Endodermal cell (in vitro differentiated cells): ENCODE data around the gene PCOLCE2. TPM values are rescaled to one million over a fixed set of nuclear protein-coding genes. Genes with fewer than 3 reads are reported as not detected.

Source experiments
- DNase-seq: peaks from one replicate; pipeline ENCODE4 v3.0.0-alpha.2; 2017
- H3K27ac ChIP-seq: 2 replicates; pipeline ENCODE4 v1.5.1; 2013; ENCODE audit warnings: mild to moderate bottlenecking, low read depth, low read length, moderate library complexity
- H3K27me3 ChIP-seq: 2 replicates; pipeline ENCODE4 v1.6.1; 2013; ENCODE audit warnings: mild to moderate bottlenecking, low read length, moderate library complexity; ENCODE audit not compliant: insufficient read depth, control insufficient read depth, poor library complexity, severe bottlenecking
- H3K36me3 ChIP-seq: 2 replicates; pipeline ENCODE4 v1.7.0; 2013; ENCODE audit warnings: mild to moderate bottlenecking, low read length, moderate library complexity; ENCODE audit not compliant: control insufficient read depth, insufficient read depth
- H3K4me1 ChIP-seq: one replicate; pipeline ENCODE4 v1.7.0; 2013; ENCODE audit warnings: low read length; ENCODE audit not compliant: control insufficient read depth, insufficient read depth
- H3K4me3 ChIP-seq: 2 replicates; pipeline ENCODE4 v1.5.1; 2013; ENCODE audit warnings: mild to moderate bottlenecking, low read length, moderate library complexity
- H3K9ac ChIP-seq: 2 replicates; pipeline ENCODE4 v1.6.1; 2013; ENCODE audit warnings: mild to moderate bottlenecking, low read length, moderate library complexity; ENCODE audit not compliant: poor library complexity, severe bottlenecking; ENCODE audit errors: extremely low read depth
- H3K9me3 ChIP-seq: 2 replicates; pipeline ENCODE4 v1.6.1; 2013; ENCODE audit warnings: mild to moderate bottlenecking, low read length, moderate library complexity; ENCODE audit not compliant: control insufficient read depth
- H3K27ac Mint-ChIP-seq: 2 replicates; pipeline ENCODE4 v1.8.0; 2020; ENCODE audit warnings: mixed read lengths
- H3K27me3 Mint-ChIP-seq: 2 replicates; pipeline ENCODE4 v1.8.0; 2021; ENCODE audit warnings: mild to moderate bottlenecking, mixed read lengths; ENCODE audit not compliant: insufficient read depth
- H3K36me3 Mint-ChIP-seq: 2 replicates; pipeline ENCODE4 v1.8.0; 2020; ENCODE audit warnings: low read depth, mixed read lengths
- H3K4me1 Mint-ChIP-seq: 2 replicates; pipeline ENCODE4 v1.8.0; 2020; ENCODE audit warnings: mixed read lengths
- H3K4me3 Mint-ChIP-seq: 2 replicates; pipeline ENCODE4 v1.8.0; 2020; ENCODE audit warnings: mild to moderate bottlenecking, moderate library complexity, mixed read lengths
- H3K9me3 Mint-ChIP-seq: 2 replicates; pipeline ENCODE4 v1.8.0; 2020; ENCODE audit warnings: mild to moderate bottlenecking, mixed read lengths
- CTCF ChIP-seq: fragments of 200-600 bp; sonication (generic); conservative IDR thresholded peaks from 2 replicates; pipeline ENCODE4 v1.5.0; 2021; ENCODE audit warnings: antibody characterized with exemption, mild to moderate bottlenecking
- WGBS, 2 experiments: methylation state at CpG; one replicate each; pipeline versions ENCODE4 v1.1.5 to v1.1.7; 2013; ENCODE audit warnings: missing lambda C conversion rate in 2 of 2, mixed read lengths in 1 of 2; ENCODE audit not compliant: insufficient coverage in 1 of 2, insufficient read length in 1 of 2; 5-methylcytosine and 5-hydroxymethylcytosine counted together
- long read RNA-seq, 4 experiments: library from polyadenylated mRNA in 2 of 4; library from RNA in 1 of 4; library from capped mRNA in 1 of 4; stranded (forward) in 3 of 4; unstranded in 1 of 4; transcript quantifications; one replicate each; pipeline ENCODE4 v2.0.0, GENCODE V29; 2020 to 2021; ENCODE audit warnings: inconsistent platforms in 1 of 4
- polyA plus RNA-seq, 2 experiments: library from polyadenylated mRNA; stranded (reverse); fragments of 50-300 nt; gene quantifications; one replicate each; pipeline ENCODE4 v1.2.3, GENCODE V29; 2013
- total RNA-seq, 2 donors: library from RNA; stranded (reverse); fragmentation: NEBNext Ultra II Directional in 1 of 2; extraction: Animal tissue kit (Norgen Biotek cat#: 25700) in 1 of 2; gene quantifications; 2 replicates in 1 of 2; 3 replicates in 1 of 2; pipeline ENCODE4 v1.2.1, GENCODE V29; 2021

Gene PCOLCE2
- 10 to 100 TPM; 17.0 to 18.0 TPM for total RNA-seq
- 11.3 TPM for polyA plus RNA-seq (2013, experiment 1 of 2)
- 11.4 TPM for polyA plus RNA-seq (2013, experiment 2 of 2)
- long read RNA-seq, experiment 1, transcript PCOLCE2-201 (9 exons, 2,021 nt) = major isoform, 6 of 10 reads
- long read RNA-seq, experiment 1, partial matches to known transcripts = 3 of 10 reads
- long read RNA-seq, experiment 1, other reads (novel, unspliced or antisense) = 0 of 10 reads
- long read RNA-seq, experiment 2, transcript PCOLCE2-201 (9 exons, 2,021 nt) = major isoform, 29 of 34 reads
- long read RNA-seq, experiment 2, partial matches to known transcripts = 2 of 34 reads
- long read RNA-seq, experiment 2, other reads (novel, unspliced or antisense) = 3 of 34 reads
- long read RNA-seq, experiment 3, transcript PCOLCE2-201 (9 exons, 2,021 nt) = major isoform, 55 of 63 reads
- long read RNA-seq, experiment 3, partial matches to known transcripts = 3 of 63 reads
- long read RNA-seq, experiment 3, other reads (novel, unspliced or antisense) = 3 of 63 reads
- long read RNA-seq, experiment 4 = 0 reads

- WGBS, 2 experiments = 1% methylated on average over 18 to 74 of the region's 74 CpGs
- peak; percentile 89 for DNase-seq
- no peaks in the 10 kb centered on the region for H3K36me3 ChIP-seq
- peak; percentile 48 for TF ChIP-seq CTCF
- peak within 1 kb of the TSS; percentile 78 for H3K27ac Mint-ChIP-seq
- H3K27me3 ChIP-seq = peaks cover 14% of the 10 kb centered on the region
- peaks cover 14% of the 10 kb centered on the region for H3K4me1 Mint-ChIP-seq
- H3K4me1 ChIP-seq = no peaks in the 10 kb centered on the region
- H3K27ac ChIP-seq = no peak within 1 kb of the TSS
- H3K27me3 Mint-ChIP-seq = peaks cover 12% of the 10 kb centered on the region
- H3K4me3 ChIP-seq = peak within 1 kb of the TSS; percentile 80
- no peaks in the 10 kb centered on the region for H3K36me3 Mint-ChIP-seq
- H3K9me3 ChIP-seq = no peaks in the 10 kb centered on the region
- H3K9ac ChIP-seq = peak within 1 kb of the TSS; percentile 55
- no peaks in the 10 kb centered on the region for H3K9me3 Mint-ChIP-seq
- peak within 1 kb of the TSS; percentile 66 for H3K4me3 Mint-ChIP-seq
These were observed at the start of gene PCOLCE2 for GRCh38 chr3:142888481-142889211. Gene PCOLCE2 (minus strand): TSS chr3:142889083. CDS start chr3:142888896, 187 bp downstream.

GRCh38 chr3:142935963-142936362 is 47.1 kb upstream of the PCOLCE2 start:
- H3K9ac ChIP-seq = no peak overlapping the region
- Mint-ChIP-seq H3K4me3 (no peak overlapping the region), H3K9me3 (no peaks in the 10 kb centered on the region), H3K36me3 (no peaks in the 10 kb centered on the region), H3K4me1 (peaks cover 19% of the 10 kb centered on the region), H3K27ac (no peak overlapping the region), H3K27me3 (peaks cover 29% of the 10 kb centered on the region)
- no peak for DNase-seq
- TF ChIP-seq CTCF = no peak
- no peak overlapping the region for H3K4me3 ChIP-seq
- peaks cover 12% of the 10 kb centered on the region for H3K4me1 ChIP-seq
- no peak overlapping the region for H3K27ac ChIP-seq
- no peaks in the 10 kb centered on the region for H3K36me3 ChIP-seq
- 94 to 100% methylated on average over 1 to 5 of the region's 5 CpGs for WGBS, 2 experiments
- H3K27me3 ChIP-seq = peaks cover under 1% of the 10 kb centered on the region
- no peaks in the 10 kb centered on the region for H3K9me3 ChIP-seq

GRCh38 chr3:142934887-142935269 is 46.0 kb upstream of the PCOLCE2 start:
- H3K27me3 Mint-ChIP-seq = peaks cover 28% of the 10 kb centered on the region
- no peak for DNase-seq
- no peak overlapping the region for H3K27ac Mint-ChIP-seq
- Histone ChIP-seq H3K9ac (no peak overlapping the region), H3K9me3 (no peaks in the 10 kb centered on the region), H3K36me3 (no peaks in the 10 kb centered on the region), H3K4me3 (no peak overlapping the region), H3K27ac (no peak overlapping the region), H3K4me1 (peaks cover 9% of the 10 kb centered on the region), H3K27me3 (no peaks in the 10 kb centered on the region)
- H3K4me3 Mint-ChIP-seq = no peak overlapping the region
- H3K36me3 Mint-ChIP-seq = no peaks in the 10 kb centered on the region
- TF ChIP-seq CTCF = no peak
- peaks cover 9% of the 10 kb centered on the region for H3K4me1 Mint-ChIP-seq
- 88 to 92% methylated on average over 2 to 3 of the region's 3 CpGs for WGBS, 2 experiments
- no peaks in the 10 kb centered on the region for H3K9me3 Mint-ChIP-seq
